Psoas muscle (tissue), 8 donors: ENCODE data around the gene CACNG5. TPM values are rescaled to one million over a fixed set of nuclear protein-coding genes. Genes with fewer than 3 reads are reported as not detected.

Experiments used
- ATAC-seq, 4 donors: fragments of 200-7000 bp; cut with Tn5 transposase; one replicate each; pipeline ENCODE4 v1.9.1; 2020; ENCODE audit warnings: moderate library complexity in 3 of 4, mild to moderate bottlenecking in 2 of 4
- DNase-seq, 2 donors: peaks; one replicate each; pipeline ENCODE4 v3.0.0-alpha.2; 2020
- H3K27ac ChIP-seq: fragments of 200-600 bp; one replicate; pipeline ENCODE4 v1.8.0; 2022
- H3K27me3 ChIP-seq, 3 donors: fragments of 200-600 bp in 1 of 3; one replicate each; pipeline versions ENCODE4 v1.6.1 to v1.8.0; 2013 to 2022; ENCODE audit warnings: low read length in 2 of 3, mild to moderate bottlenecking in 2 of 3, moderate library complexity in 1 of 3; ENCODE audit not compliant: insufficient read depth in 3 of 3
- H3K36me3 ChIP-seq, 2 donors: fragments of 200-600 bp in 1 of 2; one replicate each; pipeline versions ENCODE4 v1.6.1 to v1.8.0; 2013 to 2022; ENCODE audit warnings: low read depth in 1 of 2, mild to moderate bottlenecking in 1 of 2, moderate library complexity in 1 of 2; ENCODE audit not compliant: insufficient read depth in 1 of 2
- H3K4me1 ChIP-seq: fragments of 200-600 bp; one replicate; pipeline ENCODE4 v1.8.0; 2022
- H3K4me3 ChIP-seq: fragments of 200-600 bp; one replicate; pipeline ENCODE4 v1.8.0; 2022; ENCODE audit warnings: mild to moderate bottlenecking
- H3K9me3 ChIP-seq: fragments of 200-600 bp; one replicate; pipeline ENCODE4 v1.8.0; 2022
- CTCF ChIP-seq: fragments of 200-600 bp; IDR thresholded peaks from one replicate; pipeline ENCODE4 v1.8.0; 2022; ENCODE audit warnings: antibody characterized with exemption
- WGBS, 3 donors: extraction: QIAGEN DNeasy Blood & Tissue Kit; methylation state at CpG; one replicate each; pipeline versions ENCODE4 v1.1.6 to v1.1.7; 2013; 5-methylcytosine and 5-hydroxymethylcytosine counted together
- intact Hi-C, 2 donors: fragments of 100-400 bp; cut with DNase I; formaldehyde crosslinking; loops; one replicate each; pipeline versions ENCODE4 v1.11.0 to v1.14.2; 2022
- polyA plus RNA-seq, 3 donors: library from polyadenylated mRNA; stranded (reverse); fragments of 200-250 nt; gene quantifications; one replicate each; pipeline ENCODE4 v1.2.3, GENCODE V29; 2013
- total RNA-seq, 4 donors: library from RNA; stranded (reverse); fragmentation: NEBNext Ultra II Directional in 2 of 4; extraction: Animal tissue kit (Norgen Biotek cat#: 25700) in 2 of 4; gene quantifications; one replicate each; pipeline versions ENCODE4 v1.2.1 to v1.2.4, GENCODE V29; 2021 to 2023
- donor health status: healthy with polysubstance abuse.
- donor health status: DM: no; HTN: no; CAD: no; lungs with moderate emphysema.
- donor health status: Bipolar disorder and iron deficiency.
- donor health status: healthy.
- donor health status: DM: yes; HTN: yes; CAD: no.
- donor health status: DM: no; HTN: no; CAD: no.
- donor health status: DM: no; HTN: no; CAD: no.
- donor health status: DM: yes; HTN: yes; CAD: no.

Gene CACNG5
- total and polyA plus RNA-seq, 7 donors = not detected

- H3K27ac ChIP-seq = no peak overlapping the region
- H3K27me3 ChIP-seq = peaks cover 0 to 4% (median 0%) of the 10 kb centered on the region in 3 donors
- DNase-seq (no peak), ATAC-seq (no peak)
- no peaks in the 10 kb centered on the region for H3K4me1 ChIP-seq
- TF ChIP-seq CTCF = no peak
- WGBS, 3 donors = 39 to 47% (median 41%) methylated on average over 4 of the region's 4 CpGs
- intact Hi-C loops = no loop called here
- no peak overlapping the region for H3K4me3 ChIP-seq
- H3K9me3 ChIP-seq = no peaks in the 10 kb centered on the region
- H3K36me3 ChIP-seq = no peaks in the 10 kb centered on the region
These were observed 50.5 kb downstream of the CACNG5 start for GRCh38 chr17:66885417-66885816.

GRCh38 chr17:66889480-66890230 is 54.7 kb downstream of the CACNG5 start:
- DNase-seq (no peak), ATAC-seq (no peak)
- intact Hi-C loops = no loop called here
- WGBS, 3 donors = 66 to 80% (median 67%) methylated on average over 7 of the region's 7 CpGs
- Histone ChIP-seq H3K4me1 (no peaks in the 10 kb centered on the region), H3K27me3 (no peaks in the 10 kb centered on the region), H3K9me3 (no peaks in the 10 kb centered on the region), H3K27ac (no peak overlapping the region), H3K36me3 (no peaks in the 10 kb centered on the region), H3K4me3 (no peak overlapping the region)
- no peak for TF ChIP-seq CTCF

GRCh38 chr17:66892246-66892645 is 57.3 kb downstream of the CACNG5 start:
- no peak for TF ChIP-seq CTCF

GRCh38 chr17:66893382-66893781 is 58.5 kb downstream of the CACNG5 start:
- H3K36me3 ChIP-seq = no peaks in the 10 kb centered on the region
- DNase-seq = no peak
- WGBS, 3 donors = 22 to 33% (median 30%) methylated on average over 6 of the region's 6 CpGs
- no peaks in the 10 kb centered on the region for H3K9me3 ChIP-seq
- H3K27ac ChIP-seq = no peak overlapping the region
- H3K4me3 ChIP-seq = no peak overlapping the region
- intact Hi-C loops = no loop called here
- peak in 2 of 4 donors; percentile 41 to 64 for ATAC-seq
- TF ChIP-seq CTCF = no peak
- no peaks in the 10 kb centered on the region for H3K27me3 ChIP-seq
- H3K4me1 ChIP-seq = no peaks in the 10 kb centered on the region

More at GRCh38 chr17:66892246-66892645, 57.3 kb downstream of the CACNG5 start:
- Histone ChIP-seq H3K9me3 (no peaks in the 10 kb centered on the region), H3K27me3 (no peaks in the 10 kb centered on the region), H3K36me3 (no peaks in the 10 kb centered on the region), H3K4me1 (no peaks in the 10 kb centered on the region), H3K4me3 (no peak overlapping the region), H3K27ac (no peak overlapping the region)
- no peak for DNase-seq
- intact Hi-C loops = no loop called here
- no peak for ATAC-seq
- 32 to 48% (median 39%) methylated on average over 5 of the region's 5 CpGs for WGBS, 3 donors

GRCh38 chr17:66893863-66894262 is 58.9 kb downstream of the CACNG5 start:
- ATAC-seq (peak in 1 of 4 donors; percentile 40), DNase-seq (no peak)
- Histone ChIP-seq H3K9me3 (no peaks in the 10 kb centered on the region), H3K27ac (no peak overlapping the region), H3K27me3 (no peaks in the 10 kb centered on the region), H3K36me3 (no peaks in the 10 kb centered on the region), H3K4me1 (no peaks in the 10 kb centered on the region), H3K4me3 (no peak overlapping the region)
- intact Hi-C loops = no loop called here
- WGBS, 3 donors = 32 to 50% (median 45%) methylated on average over 5 of the region's 5 CpGs
- TF ChIP-seq CTCF = no peak
